CD4-positive, CD25-positive, alpha-beta regulatory T cell (primary cell): ENCODE measurements around the gene PRM1. TPM values are rescaled to one million over a fixed set of nuclear protein-coding genes. Genes with fewer than 3 reads are reported as not detected.
A peak's percentile ranks its signal among the peaks of the same experiment; 100 is the strongest.

Experiments used
- ATAC-seq, 2 donors: fragments of 150-1000 bp; cut with Tn5 transposase; one replicate each; pipeline ENCODE4 v1.10.0; 2021; ENCODE audit warnings: low read depth in 2 of 2, moderate number of reproducible peaks in 2 of 2, moderate library complexity in 1 of 2
- DNase-seq, 3 donors: peaks; one replicate each; pipeline versions ENCODE4 v3.0.0 to v3.0.0-alpha.2; 2012 to 2022; ENCODE audit warnings: mixed read lengths in 1 of 3
- H3K27ac ChIP-seq: one replicate; pipeline ENCODE4 v1.7.0; 2013; ENCODE audit warnings: mild to moderate bottlenecking, low read length; ENCODE audit not compliant: insufficient read depth, poor library complexity, severe bottlenecking
- H3K27me3 ChIP-seq: one replicate; pipeline ENCODE4 v1.7.0; 2013; ENCODE audit warnings: low read length; ENCODE audit not compliant: control insufficient read depth, insufficient read depth
- H3K36me3 ChIP-seq: one replicate; pipeline ENCODE4 v1.7.0; 2013; ENCODE audit warnings: mild to moderate bottlenecking, low read length, moderate library complexity; ENCODE audit not compliant: control insufficient read depth, insufficient read depth
- H3K4me1 ChIP-seq: 2 replicates; pipeline ENCODE4 v1.7.0; 2013; ENCODE audit warnings: mild to moderate bottlenecking, low read length; ENCODE audit not compliant: insufficient read depth, control insufficient read depth, poor library complexity, severe bottlenecking
- H3K4me3 ChIP-seq: one replicate; pipeline ENCODE4 v1.7.0; 2013; ENCODE audit warnings: low read depth, mild to moderate bottlenecking, low read length, moderate library complexity
- H3K9me3 ChIP-seq, 2 experiments: 1 replicate in 1 of 2; 2 replicates in 1 of 2; pipeline ENCODE4 v1.7.0; 2013; ENCODE audit warnings: low read length in 2 of 2, mild to moderate bottlenecking in 1 of 2, moderate library complexity in 1 of 2; ENCODE audit not compliant: control insufficient read depth in 2 of 2
- H3K27ac Mint-ChIP-seq, 3 donors: one replicate each; pipeline ENCODE4 v1.8.0; 2020 to 2022; ENCODE audit warnings: mild to moderate bottlenecking in 3 of 3, mixed read lengths in 3 of 3, moderate library complexity in 2 of 3
- H3K27me3 Mint-ChIP-seq: one replicate; pipeline ENCODE4 v1.8.0; 2022; ENCODE audit warnings: mild to moderate bottlenecking, mixed read lengths
- H3K36me3 Mint-ChIP-seq: one replicate; pipeline ENCODE4 v1.8.0; 2020; ENCODE audit warnings: mixed read lengths
- H3K4me1 Mint-ChIP-seq, 4 donors: one replicate each; pipeline ENCODE4 v1.8.0; 2020 to 2022; ENCODE audit warnings: mixed read lengths in 4 of 4, mild to moderate bottlenecking in 1 of 4
- H3K4me3 Mint-ChIP-seq, 4 donors: one replicate each; pipeline ENCODE4 v1.8.0; 2020 to 2022; ENCODE audit warnings: mild to moderate bottlenecking in 4 of 4, mixed read lengths in 4 of 4, moderate library complexity in 3 of 4
- H3K9me3 Mint-ChIP-seq, 7 donors: one replicate each; pipeline ENCODE4 v1.8.0; 2020 to 2022; ENCODE audit warnings: mixed read lengths in 7 of 7, mild to moderate bottlenecking in 3 of 7, moderate library complexity in 2 of 7
- polyA plus RNA-seq, 4 donors: library from polyadenylated mRNA; unstranded; fragments of 300-500 nt; fragmentation: Illumina TruSeq; gene quantifications; one replicate each; pipeline ENCODE4 v1.2.3, GENCODE V29; 2021
- total RNA-seq: library from RNA; stranded (reverse); gene quantifications from one replicate; pipeline ENCODE4 v1.2.3, GENCODE V29; 2022

PRM1 gene
- total and polyA plus RNA-seq, 5 donors from 2014 or later, result not detected

GRCh38 chr16:11239644-11240632 lies 41.2 kb downstream of the PRM1 start:
- H3K27me3 ChIP-seq, result no peaks in the 10 kb centered on the region
- Mint-ChIP-seq H3K9me3 (no peaks in the 10 kb centered on the region), H3K4me3 (peak overlapping the region in 2 of 4 donors; percentile 33 to 38), H3K27ac (peak overlapping the region; percentile 54 to 83 (median 76)), H3K27me3 (no peaks in the 10 kb centered on the region), H3K36me3 (no peaks in the 10 kb centered on the region), H3K4me1 (peaks cover 0 to 16% (median 10%) of the 10 kb centered on the region in 4 donors)
- H3K9me3 ChIP-seq, result no peaks in the 10 kb centered on the region
- H3K4me1 ChIP-seq, result peaks cover 7% of the 10 kb centered on the region
- DNase-seq (no peak), ATAC-seq (no peak)
- no peak overlapping the region for H3K27ac ChIP-seq
- H3K4me3 ChIP-seq, result no peak overlapping the region
- H3K36me3 ChIP-seq, result no peaks in the 10 kb centered on the region

DNA sequence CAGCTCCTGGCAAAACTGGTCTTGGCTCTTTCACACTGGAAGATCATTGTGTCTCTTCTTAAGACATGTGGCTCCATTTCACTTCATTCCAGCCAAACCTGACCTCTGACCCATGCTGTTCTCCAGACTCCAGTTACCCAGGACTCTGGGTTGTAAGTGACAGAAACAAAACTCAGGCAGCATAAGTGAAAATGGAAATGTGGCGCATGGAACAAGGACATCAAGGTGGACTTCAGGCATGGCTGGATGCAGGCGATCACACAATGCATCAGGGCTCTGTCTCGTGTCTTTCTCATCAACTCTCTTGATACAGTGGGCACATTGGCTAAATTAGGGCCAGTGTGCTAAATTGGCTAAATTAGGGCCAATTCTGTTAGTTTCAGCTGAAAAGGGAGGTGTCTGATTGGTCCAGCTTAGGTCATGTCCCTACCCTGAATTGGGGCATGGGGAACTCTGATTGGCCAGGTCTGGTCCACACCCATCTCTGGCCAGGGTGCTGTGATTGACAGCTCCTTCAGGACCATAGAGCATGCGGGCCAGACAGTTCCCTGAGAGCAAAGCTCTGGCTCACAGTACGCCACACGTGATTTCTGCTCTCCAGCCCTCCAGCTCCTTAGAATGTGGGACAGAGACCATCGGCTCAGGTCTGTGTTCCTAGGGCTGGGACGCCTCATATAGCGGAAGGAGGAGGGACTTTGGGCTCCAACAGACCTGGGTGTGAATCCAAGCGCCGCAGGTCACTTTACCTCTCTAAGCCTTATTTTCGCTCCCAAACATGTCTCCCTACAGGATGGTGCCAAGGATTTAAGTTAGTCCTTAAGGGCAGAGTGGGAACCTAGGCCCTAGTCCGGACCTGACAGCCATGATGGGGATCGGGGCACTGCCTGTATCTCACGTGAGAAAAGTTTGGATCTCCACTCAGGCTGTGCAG lies 42.6 kb downstream of the PRM1 start:
- Mint-ChIP-seq H3K4me1 (peaks cover 0 to 29% (median 20%) of the 10 kb centered on the region in 4 donors), H3K27me3 (no peaks in the 10 kb centered on the region), H3K9me3 (no peaks in the 10 kb centered on the region), H3K36me3 (no peaks in the 10 kb centered on the region), H3K4me3 (no peak overlapping the region), H3K27ac (no peak overlapping the region)
- no peak for ATAC-seq
- DNase-seq, result no peak
- H3K4me3 ChIP-seq, result no peak overlapping the region
- H3K27me3 ChIP-seq, result no peaks in the 10 kb centered on the region
- H3K27ac ChIP-seq, result no peak overlapping the region
- no peaks in the 10 kb centered on the region for H3K36me3 ChIP-seq
- H3K4me1 ChIP-seq, result peaks cover 21% of the 10 kb centered on the region
- H3K9me3 ChIP-seq, result no peaks in the 10 kb centered on the region

- no peaks in the 10 kb centered on the region for H3K27me3 ChIP-seq
- H3K36me3 ChIP-seq, result no peaks in the 10 kb centered on the region
- ATAC-seq (no peak), DNase-seq (no peak)
- Mint-ChIP-seq H3K36me3 (no peaks in the 10 kb centered on the region), H3K4me3 (no peak overlapping the region), H3K9me3 (no peaks in the 10 kb centered on the region), H3K4me1 (peaks cover 0 to 46% (median 31%) of the 10 kb centered on the region in 4 donors), H3K27ac (peak overlapping the region in 1 of 3 donors; percentile 14), H3K27me3 (peaks cover 5% of the 10 kb centered on the region)
- peaks cover 36% of the 10 kb centered on the region for H3K4me1 ChIP-seq
- H3K9me3 ChIP-seq, result no peaks in the 10 kb centered on the region
- no peak overlapping the region for H3K27ac ChIP-seq
- H3K4me3 ChIP-seq, result no peak overlapping the region
Observed at GRCh38 chr16:11236461-11237254, 44.5 kb downstream of the PRM1 start.

DNA sequence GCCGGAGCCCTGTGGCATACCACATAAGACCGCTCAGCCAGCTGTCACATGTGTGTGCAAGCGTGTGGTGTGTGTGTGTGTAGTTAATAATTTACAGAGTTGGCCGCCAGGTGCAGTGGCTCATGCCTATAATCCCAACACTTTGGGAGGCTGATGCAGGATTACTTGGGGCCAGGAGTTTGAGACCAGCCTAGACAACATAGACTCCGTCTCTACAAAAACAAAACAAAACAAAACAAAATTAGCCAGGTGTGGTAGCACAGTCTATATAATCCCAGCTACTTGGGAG lies 45.5 kb downstream of the PRM1 start:
- H3K4me1 Mint-ChIP-seq, result peaks cover 5 to 53% (median 36%) of the 10 kb centered on the region in 4 donors

DNA sequence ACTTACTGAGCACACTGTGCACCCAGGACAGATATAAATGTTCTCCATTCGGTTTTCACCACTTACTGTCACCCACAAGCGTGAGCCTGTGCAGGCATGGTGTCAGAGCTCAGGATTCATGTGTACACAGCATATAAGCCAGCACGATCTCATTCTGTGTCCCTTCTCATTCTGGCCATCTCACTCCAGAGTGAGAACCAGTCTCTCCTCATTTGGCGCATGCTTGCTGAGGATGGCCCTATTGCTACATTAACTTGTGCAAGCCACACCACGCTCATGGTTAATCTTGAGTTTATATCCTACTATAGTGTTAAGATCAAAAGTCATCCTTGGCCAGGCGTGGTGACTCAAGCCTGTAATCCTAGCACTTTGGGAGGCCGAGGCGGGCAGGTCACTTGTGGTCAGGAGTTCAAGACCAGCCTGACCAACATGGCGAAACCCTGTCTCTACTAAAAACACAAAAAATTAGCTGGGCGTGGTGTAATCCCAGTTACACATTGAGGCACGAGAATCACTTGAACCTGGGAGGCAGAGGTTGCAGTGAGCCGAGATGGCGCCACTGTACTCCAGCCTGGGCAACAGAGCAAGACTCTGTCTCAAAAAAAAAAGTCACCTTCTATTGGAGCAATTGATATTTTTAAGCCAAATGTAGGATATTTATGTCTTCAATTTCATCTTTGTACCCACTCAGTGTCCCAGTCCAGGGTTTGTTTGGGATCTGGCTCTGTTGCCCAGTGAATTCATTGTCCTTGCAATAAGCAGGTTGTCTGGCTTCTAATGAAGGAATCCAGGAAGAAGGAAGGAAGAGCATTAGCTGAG lies 46.0 kb downstream of the PRM1 start:
- peaks cover 30% of the 10 kb centered on the region for H3K4me1 ChIP-seq
- no peak for ATAC-seq
- no peaks in the 10 kb centered on the region for H3K9me3 Mint-ChIP-seq

More for the DNA sequence above, 45.5 kb downstream of the PRM1 start:
- Histone ChIP-seq H3K27me3 (no peaks in the 10 kb centered on the region), H3K36me3 (no peaks in the 10 kb centered on the region), H3K4me1 (peaks cover 32% of the 10 kb centered on the region), H3K9me3 (no peaks in the 10 kb centered on the region), H3K27ac (no peak overlapping the region), H3K4me3 (no peak overlapping the region)
- DNase-seq, result no peak
- Mint-ChIP-seq H3K9me3 (no peaks in the 10 kb centered on the region), H3K27ac (peak overlapping the region; percentile 43 to 75 (median 58)), H3K36me3 (no peaks in the 10 kb centered on the region), H3K27me3 (peaks cover 5% of the 10 kb centered on the region), H3K4me3 (peak overlapping the region in 1 of 4 donors; percentile 26)
- ATAC-seq, result no peak

GRCh38 chr16:11233727-11234376 lies 47.3 kb downstream of the PRM1 start:
- H3K4me3 ChIP-seq, result peak overlapping the region; percentile 31

More for the DNA sequence above, 46.0 kb downstream of the PRM1 start:
- DNase-seq, result no peak
- Histone ChIP-seq H3K4me3 (no peak overlapping the region), H3K9me3 (no peaks in the 10 kb centered on the region), H3K27me3 (no peaks in the 10 kb centered on the region), H3K36me3 (no peaks in the 10 kb centered on the region), H3K27ac (no peak overlapping the region)
- Mint-ChIP-seq H3K27ac (peak overlapping the region; percentile 43 to 87 (median 75)), H3K4me3 (peak overlapping the region in 1 of 4 donors; percentile 26), H3K27me3 (peaks cover 5% of the 10 kb centered on the region), H3K4me1 (peaks cover 5 to 48% (median 33%) of the 10 kb centered on the region in 4 donors), H3K36me3 (no peaks in the 10 kb centered on the region)

More at GRCh38 chr16:11233727-11234376, 47.3 kb downstream of the PRM1 start:
- H3K27ac Mint-ChIP-seq, result peak overlapping the region; percentile 93 to 99 (median 96)
- H3K4me3 Mint-ChIP-seq, result peak overlapping the region; percentile 71 to 88 (median 76)
- peak overlapping the region; percentile 91 for H3K27ac ChIP-seq
- peaks cover 5 to 55% (median 35%) of the 10 kb centered on the region in 4 donors for H3K4me1 Mint-ChIP-seq
- peaks cover 5% of the 10 kb centered on the region for H3K27me3 Mint-ChIP-seq
- H3K9me3 ChIP-seq, result no peaks in the 10 kb centered on the region
- peaks cover 34% of the 10 kb centered on the region for H3K4me1 ChIP-seq
- no peak for ATAC-seq
- no peaks in the 10 kb centered on the region for H3K27me3 ChIP-seq
- no peaks in the 10 kb centered on the region for H3K9me3 Mint-ChIP-seq
- H3K36me3 ChIP-seq, result no peaks in the 10 kb centered on the region
- no peaks in the 10 kb centered on the region for H3K36me3 Mint-ChIP-seq
- peak in 1 of 3 donors; percentile 80 for DNase-seq
